ENCODE results near the gene CTDSP2.

CTDSP2 gene

GRCh38 chr12:57839996-57840395 lies 6.5 kb downstream of the CTDSP2 start:
- H3K79me2 ChIP-seq (ENCODE audit: low read length) = peaks cover 97% of the 10 kb centered on the region
- no peaks in the 10 kb centered on the region for H3K27me3 ChIP-seq (ENCODE audit: low read depth, low read length)
- H3K4me2 ChIP-seq (ENCODE audit: low read length) = no peak overlapping the region
- H3K4me1 ChIP-seq (ENCODE audit: low read length) = peaks cover 61% of the 10 kb centered on the region
- no peak for TF ChIP-seq EZH2phosphoT487 (IDR thresholded peaks at IDR 0.05; ENCODE audit: low read depth)
- TF ChIP-seq, protein P1, sequence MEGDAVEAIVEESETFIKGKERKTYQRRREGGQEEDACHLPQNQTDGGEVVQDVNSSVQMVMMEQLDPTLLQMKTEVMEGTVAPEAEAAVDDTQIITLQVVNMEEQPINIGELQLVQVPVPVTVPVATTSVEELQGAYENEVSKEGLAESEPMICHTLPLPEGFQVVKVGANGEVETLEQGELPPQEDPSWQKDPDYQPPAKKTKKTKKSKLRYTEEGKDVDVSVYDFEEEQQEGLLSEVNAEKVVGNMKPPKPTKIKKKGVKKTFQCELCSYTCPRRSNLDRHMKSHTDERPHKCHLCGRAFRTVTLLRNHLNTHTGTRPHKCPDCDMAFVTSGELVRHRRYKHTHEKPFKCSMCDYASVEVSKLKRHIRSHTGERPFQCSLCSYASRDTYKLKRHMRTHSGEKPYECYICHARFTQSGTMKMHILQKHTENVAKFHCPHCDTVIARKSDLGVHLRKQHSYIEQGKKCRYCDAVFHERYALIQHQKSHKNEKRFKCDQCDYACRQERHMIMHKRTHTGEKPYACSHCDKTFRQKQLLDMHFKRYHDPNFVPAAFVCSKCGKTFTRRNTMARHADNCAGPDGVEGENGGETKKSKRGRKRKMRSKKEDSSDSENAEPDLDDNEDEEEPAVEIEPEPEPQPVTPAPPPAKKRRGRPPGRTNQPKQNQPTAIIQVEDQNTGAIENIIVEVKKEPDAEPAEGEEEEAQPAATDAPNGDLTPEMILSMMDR (IDR thresholded peaks at IDR 0.05; ENCODE audit: low read depth, low read length) = no peak
- no peak overlapping the region for H3K9ac ChIP-seq (ENCODE audit: low read length)
- peaks cover 95% of the 10 kb centered on the region for H4K20me1 ChIP-seq (ENCODE audit: insufficient read depth, low read length)
- no peak overlapping the region for H3K27ac ChIP-seq (ENCODE audit: low read length)
- H3K9me3 ChIP-seq (ENCODE audit: insufficient read depth, low read length) = no peaks in the 10 kb centered on the region
- H2AFZ ChIP-seq (ENCODE audit: low read depth, low read length) = no peak overlapping the region
- H3K36me3 ChIP-seq (replicated peaks; ENCODE audit: low read depth, low read length) = peaks cover 5% of the 10 kb centered on the region
- no peak overlapping the region for H3K4me3 ChIP-seq (ENCODE audit: low read length)

DNA sequence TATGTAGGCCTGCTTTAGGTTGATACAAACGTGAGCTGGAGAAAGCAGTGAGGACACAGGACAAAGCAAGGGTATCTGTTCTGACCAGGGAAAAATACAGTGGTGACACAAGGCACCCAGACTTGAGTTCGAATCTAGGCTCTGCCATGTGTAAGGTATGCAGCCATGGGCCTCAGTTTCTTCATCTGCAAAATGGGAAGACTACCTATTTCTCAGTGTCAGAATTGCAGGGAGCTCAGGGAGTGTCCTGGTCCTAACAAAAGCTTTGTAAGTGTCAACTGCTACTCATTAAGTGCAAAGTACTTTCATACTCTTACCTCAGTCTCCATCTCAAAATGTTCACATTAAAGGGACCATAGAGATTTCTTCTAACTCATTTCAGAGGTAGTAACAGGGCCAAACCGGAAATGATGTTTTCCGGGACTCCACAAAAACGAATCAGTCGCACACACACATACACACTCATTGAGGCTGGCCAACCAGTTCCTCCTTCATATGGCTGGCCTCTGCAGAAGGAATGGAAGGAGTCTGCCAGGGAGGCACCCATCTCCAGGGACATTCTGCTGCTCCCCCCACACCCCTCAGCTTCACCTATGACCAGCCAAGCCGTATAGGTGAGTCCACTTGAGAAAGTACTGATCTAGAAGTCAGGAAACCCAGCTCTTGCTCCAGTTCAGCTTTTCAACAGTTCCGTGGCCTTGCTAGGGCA lies 7.8 kb downstream of the CTDSP2 start:
- H3K4me2 ChIP-seq (ENCODE audit: low read length) = no peak overlapping the region
- peaks cover 5% of the 10 kb centered on the region for H3K36me3 ChIP-seq (replicated peaks; ENCODE audit: low read depth, low read length)
- H3K27ac ChIP-seq (ENCODE audit: low read length) = no peak overlapping the region

DNA sequence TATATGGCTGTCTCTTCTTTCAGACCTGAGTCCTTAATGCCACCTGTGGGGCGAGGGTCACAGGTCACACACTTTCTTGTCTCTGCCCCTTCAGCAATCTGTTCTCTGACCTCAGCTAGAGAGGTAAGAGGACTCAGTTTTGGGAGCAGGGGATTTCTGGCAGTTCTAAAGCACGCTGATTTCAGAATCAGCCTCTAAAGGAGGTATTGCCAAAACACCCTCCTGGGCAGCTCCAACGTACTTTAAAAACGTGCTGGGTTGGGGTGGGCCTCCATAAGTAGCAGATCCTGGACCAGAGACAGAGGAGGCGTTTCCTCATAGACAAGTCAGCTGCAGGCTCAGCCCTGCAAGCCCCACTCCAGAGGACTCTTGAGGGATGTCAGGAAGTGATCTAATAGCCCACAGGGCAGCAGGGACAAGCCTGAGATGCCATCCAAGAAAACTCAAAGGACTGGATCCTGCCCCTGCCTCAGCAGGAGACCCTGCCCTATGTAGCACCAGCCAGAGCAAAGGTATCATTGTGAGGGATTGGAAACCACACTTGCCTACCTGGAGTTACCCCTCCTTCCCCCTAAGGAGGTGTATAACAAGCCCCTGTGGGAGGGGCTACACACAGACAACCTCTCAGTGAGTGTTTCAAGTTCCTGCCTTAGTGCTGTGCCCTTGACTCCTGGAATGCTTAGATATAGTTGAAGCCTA lies 8.5 kb downstream of the CTDSP2 start:
- Histone ChIP-seq H3K4me2 (ENCODE audit: low read length) (no peak overlapping the region), H3K27me3 (ENCODE audit: low read depth, low read length) (no peaks in the 10 kb centered on the region), H3K4me3 (ENCODE audit: low read length) (no peak overlapping the region), H3K4me1 (ENCODE audit: low read length) (peaks cover 61% of the 10 kb centered on the region), H3K36me3 (replicated peaks; ENCODE audit: low read depth, low read length) (peaks cover 5% of the 10 kb centered on the region), H3K9ac (ENCODE audit: low read length) (no peak overlapping the region), H2AFZ (ENCODE audit: low read depth, low read length) (no peak overlapping the region), H3K27ac (ENCODE audit: low read length) (no peak overlapping the region), H3K9me3 (ENCODE audit: insufficient read depth, low read length) (no peaks in the 10 kb centered on the region), H4K20me1 (ENCODE audit: insufficient read depth, low read length) (peaks cover 97% of the 10 kb centered on the region), H3K79me2 (ENCODE audit: low read length) (peaks cover 94% of the 10 kb centered on the region)
- TF ChIP-seq EZH2phosphoT487 (IDR thresholded peaks at IDR 0.05; ENCODE audit: low read depth) = no peak
- TF ChIP-seq, protein P1 (IDR thresholded peaks at IDR 0.05; ENCODE audit: low read depth, low read length) = no peak

More for the DNA sequence above, 7.8 kb downstream of the CTDSP2 start:
- TF ChIP-seq, protein P1 (IDR thresholded peaks at IDR 0.05; ENCODE audit: low read depth, low read length) = no peak
- no peak for TF ChIP-seq EZH2phosphoT487 (IDR thresholded peaks at IDR 0.05; ENCODE audit: low read depth)
- H3K4me1 ChIP-seq (ENCODE audit: low read length) = peaks cover 61% of the 10 kb centered on the region
- H3K9me3 ChIP-seq (ENCODE audit: insufficient read depth, low read length) = no peaks in the 10 kb centered on the region
- no peak overlapping the region for H2AFZ ChIP-seq (ENCODE audit: low read depth, low read length)
- peaks cover 94% of the 10 kb centered on the region for H3K79me2 ChIP-seq (ENCODE audit: low read length)
- H3K4me3 ChIP-seq (ENCODE audit: low read length) = no peak overlapping the region
- H4K20me1 ChIP-seq (ENCODE audit: insufficient read depth, low read length) = peaks cover 97% of the 10 kb centered on the region
- no peaks in the 10 kb centered on the region for H3K27me3 ChIP-seq (ENCODE audit: low read depth, low read length)
- H3K9ac ChIP-seq (ENCODE audit: low read length) = no peak overlapping the region
